NCI-H2196 (cell line): ENCODE results near the gene TSPAN32.
A peak's percentile ranks its signal among the peaks of the same experiment; 100 is the strongest.

Experiments
- DNase-seq: peaks from one replicate; lab custom pipeline; 2025; ENCODE audit not compliant: unreplicated experiment; lab: John Stamatoyannopoulos, UW

The TSPAN32 gene

DNA sequence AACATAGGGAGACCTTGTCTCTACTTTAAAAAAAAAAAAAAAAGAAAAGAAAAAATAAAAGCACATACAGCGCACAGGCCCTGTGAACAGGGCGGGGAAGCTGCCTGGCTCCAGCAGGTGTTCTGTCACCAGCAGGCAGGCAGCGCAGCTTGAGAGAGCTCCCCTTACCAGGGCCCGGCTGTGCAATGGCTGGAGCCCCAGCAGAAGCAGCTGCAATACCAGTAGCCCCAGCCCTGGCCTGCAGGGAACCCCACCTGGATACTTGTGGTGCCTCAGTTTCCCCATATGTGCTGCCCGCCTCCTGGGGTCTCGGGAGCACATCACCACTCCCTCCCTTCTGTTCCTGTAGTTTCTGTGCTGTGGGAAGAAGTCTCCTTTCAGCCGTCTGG lies 12.3 kb downstream of the TSPAN32 start:
- no peak for DNase-seq

- DNase-seq = peak; percentile 49
These were observed 12.9 kb downstream of the TSPAN32 start for GRCh38 chr11:2314525-2315394.

DNA sequence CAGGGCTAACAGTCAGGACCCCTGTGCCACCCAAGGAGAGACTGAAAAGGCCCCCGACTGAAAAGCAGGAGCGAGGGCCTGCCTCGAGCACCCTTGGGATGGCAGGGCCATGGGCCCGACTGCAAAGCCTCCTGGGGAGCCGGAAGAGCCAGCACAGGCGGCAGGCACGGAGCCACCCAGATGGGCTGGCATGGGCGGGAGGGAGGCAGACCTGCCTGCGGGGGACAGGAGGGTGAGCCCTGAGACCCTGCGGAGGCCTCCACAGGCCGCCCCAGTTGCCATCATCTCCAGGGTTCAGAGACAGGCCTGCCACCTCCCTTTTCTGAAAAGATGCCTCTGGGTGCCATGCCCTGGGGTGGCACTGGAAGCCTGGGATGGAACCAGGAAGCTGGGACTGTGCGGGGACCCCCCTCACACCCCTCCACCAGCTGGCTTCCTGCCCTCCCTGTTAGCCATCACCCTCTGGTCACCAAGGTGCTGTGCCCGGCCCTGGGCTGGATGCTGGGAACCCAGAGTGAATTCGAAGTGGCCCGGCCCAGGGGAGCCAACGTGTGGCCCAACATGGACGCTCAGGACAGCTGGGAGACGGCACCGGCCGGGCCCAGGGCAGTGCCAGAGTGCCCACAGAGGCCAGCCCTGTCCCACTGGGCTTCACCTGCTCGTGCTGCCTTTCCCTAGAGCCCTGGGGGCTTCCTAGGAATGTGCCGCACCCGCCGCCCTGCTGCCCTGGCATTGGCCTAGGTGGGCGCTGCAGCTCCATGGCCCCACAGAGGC lies 13.8 kb downstream of the TSPAN32 start:
- DNase-seq = no peak

GRCh38 chr11:2316169-2316962 lies 14.6 kb downstream of the TSPAN32 start:
- DNase-seq = no peak

DNA sequence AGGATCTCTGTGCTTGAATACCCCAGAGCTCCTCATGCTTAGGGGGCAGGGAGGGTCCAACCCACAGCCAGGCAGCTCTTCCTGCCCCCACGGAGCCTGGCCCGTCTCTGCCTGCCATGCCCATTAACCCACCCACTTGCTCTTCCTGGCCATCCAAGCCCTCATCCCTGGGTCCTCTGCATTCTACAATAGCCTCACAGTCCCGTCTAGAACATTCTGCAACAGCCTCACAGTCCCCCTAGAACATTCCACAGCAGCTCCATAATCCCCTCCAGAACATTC lies 15.1 kb downstream of the TSPAN32 start:
- no peak for DNase-seq

DNA sequence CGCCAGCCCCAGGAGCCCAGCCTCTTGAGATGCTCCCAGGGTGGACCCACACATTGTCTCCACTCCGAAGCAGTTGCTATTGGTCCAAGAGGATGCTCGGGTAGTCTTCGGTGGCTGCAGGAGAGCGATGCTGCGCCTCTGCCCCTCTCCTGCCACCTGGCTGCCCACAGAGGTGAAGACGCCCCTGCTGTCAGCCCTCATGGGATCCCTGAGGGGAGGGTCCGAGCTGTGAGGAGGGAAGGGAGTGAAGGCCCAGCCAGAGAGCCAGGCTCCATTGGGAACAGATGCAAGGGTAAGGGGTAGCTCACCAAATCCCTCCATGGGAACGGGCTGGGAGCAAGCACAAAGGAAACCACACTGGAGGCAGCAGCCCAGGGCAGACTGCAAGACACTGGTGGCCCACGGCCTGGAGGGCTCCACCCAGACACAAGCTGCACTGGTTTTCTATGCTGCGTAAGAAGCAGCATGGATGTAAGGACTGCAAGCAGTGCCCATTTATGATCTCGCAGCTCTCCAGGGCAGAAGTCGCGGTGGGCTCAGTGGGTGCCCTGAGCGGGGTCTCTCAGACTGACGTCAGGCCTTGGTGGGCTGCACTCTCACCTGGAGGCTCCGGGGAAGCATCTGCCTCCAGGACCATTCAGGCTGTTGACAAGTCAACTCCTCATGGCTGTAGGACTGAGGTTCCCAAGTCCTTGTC lies 15.7 kb downstream of the TSPAN32 start:
- DNase-seq = no peak

GRCh38 chr11:2318123-2318522 lies 16.3 kb downstream of the TSPAN32 start:
- DNase-seq = no peak

DNA sequence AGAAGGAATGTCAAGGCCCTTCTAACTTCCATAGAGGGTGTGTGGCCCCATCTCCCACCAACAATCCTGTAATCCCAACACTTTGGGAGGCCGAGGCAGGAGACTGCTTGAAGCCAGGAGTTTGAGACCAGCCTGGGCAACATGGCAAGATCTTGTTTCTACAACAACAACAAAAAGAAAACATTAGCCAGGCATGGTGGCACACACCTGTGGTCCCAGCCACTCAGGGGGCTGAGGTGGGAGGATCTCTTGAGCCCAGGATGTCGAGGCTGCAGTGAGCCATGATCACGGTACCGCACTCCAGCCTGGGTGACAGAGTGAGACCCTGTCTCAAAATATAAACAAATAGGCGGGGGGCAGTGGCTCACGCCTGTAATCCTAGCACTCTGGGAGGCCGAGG lies 16.9 kb downstream of the TSPAN32 start:
- DNase-seq = no peak

GRCh38 chr11:2319791-2320472 lies 18.1 kb downstream of the TSPAN32 start:
- no peak for DNase-seq

DNA sequence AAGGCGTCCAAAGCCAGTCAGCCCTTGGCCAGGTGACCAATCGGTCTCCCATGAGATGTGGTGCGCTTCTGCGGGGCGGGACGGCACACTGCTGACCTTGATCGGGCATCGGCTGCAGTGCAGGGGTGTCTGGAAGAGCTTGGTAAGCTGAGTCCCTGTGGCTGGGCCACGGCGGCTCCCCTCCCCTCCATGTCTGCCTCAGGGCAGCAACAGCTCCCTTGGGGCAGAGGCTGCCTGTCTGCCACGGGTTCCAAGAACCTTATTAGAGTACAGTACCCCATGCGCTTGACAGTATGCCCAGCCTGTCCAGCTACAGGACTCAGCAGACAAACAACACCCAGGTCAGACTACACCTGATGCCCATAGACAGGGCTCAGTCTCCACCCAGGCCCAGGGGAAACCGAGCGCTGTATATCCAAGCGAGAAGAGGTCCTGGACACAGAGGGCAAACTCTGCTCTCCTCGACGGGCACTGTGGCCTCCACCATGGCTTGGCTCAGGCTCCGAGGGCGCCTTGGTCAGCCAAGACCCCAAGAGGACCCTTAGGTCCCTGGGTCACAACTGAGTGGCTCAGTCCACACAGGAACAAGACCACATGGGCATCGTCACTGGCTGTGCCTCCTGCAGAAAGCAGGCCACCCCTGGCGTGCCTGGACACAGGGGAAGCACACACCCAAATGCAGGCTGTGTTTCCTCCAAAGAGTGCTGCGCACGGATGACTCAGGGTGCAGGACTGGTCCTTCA lies 18.9 kb downstream of the TSPAN32 start:
- no peak for DNase-seq

DNA sequence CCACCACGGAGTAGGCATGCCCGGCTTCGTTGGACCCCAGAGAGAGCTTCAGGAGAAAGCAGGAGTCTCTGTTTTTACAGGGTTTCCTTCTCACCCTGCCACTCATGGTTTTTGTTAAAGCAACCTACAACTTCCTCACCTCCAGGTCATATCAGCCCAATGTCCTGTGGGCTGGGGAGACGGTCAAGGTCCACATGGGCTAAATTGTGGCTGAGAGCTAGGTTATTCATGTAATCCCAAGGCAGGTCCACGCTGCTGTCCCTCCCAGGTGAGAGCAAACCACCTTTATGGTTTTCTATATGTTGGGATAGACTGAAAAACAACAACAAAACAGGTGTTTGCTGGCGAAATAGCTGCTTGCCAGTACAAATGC lies 19.5 kb downstream of the TSPAN32 start:
- no peak for DNase-seq

- DNase-seq = no peak
These were observed 23.3 kb downstream of the TSPAN32 start for GRCh38 chr11:2325123-2325522.

DNA sequence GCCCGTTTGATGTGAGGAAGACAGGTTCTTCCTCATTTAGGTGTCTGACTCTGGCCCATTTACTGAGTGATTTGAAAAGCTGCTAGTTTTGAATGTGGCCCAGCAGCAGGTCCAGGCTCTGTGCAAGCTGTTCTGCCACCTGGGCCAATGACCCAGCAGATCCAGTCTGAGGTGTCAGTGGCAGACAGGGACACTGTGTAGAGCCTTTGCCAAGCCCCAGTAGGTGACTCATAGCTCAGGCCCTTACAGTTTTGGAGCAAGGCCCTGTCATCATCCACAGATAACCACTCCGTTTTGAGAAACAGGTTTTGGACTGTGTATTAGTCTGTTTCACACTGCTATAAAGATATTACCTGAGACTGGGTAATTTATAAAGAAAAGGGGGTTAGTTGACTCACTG lies 23.9 kb downstream of the TSPAN32 start:
- DNase-seq = no peak

GRCh38 chr11:2327032-2327431 lies 25.2 kb downstream of the TSPAN32 start:
- no peak for DNase-seq

DNA sequence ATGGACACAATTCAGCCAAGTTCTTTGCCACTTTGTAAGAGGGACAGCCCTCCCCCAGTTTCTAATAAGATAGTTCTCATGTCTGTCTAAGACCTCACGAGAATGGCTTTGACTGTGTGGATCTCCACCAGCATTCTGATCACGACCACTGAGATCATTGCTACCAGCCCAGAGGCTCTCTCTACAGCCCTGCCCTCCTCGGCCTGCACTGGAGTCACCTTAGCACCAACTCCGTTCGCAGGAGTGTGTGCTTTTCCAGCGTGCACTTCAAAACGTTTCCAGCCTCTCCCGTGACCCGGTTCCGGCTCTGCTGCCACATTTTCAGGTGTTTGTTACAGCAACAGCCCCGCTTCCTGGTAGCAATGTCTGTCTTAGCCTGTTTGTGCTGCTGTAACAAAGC lies 26.2 kb downstream of the TSPAN32 start:
- no peak for DNase-seq

DNA sequence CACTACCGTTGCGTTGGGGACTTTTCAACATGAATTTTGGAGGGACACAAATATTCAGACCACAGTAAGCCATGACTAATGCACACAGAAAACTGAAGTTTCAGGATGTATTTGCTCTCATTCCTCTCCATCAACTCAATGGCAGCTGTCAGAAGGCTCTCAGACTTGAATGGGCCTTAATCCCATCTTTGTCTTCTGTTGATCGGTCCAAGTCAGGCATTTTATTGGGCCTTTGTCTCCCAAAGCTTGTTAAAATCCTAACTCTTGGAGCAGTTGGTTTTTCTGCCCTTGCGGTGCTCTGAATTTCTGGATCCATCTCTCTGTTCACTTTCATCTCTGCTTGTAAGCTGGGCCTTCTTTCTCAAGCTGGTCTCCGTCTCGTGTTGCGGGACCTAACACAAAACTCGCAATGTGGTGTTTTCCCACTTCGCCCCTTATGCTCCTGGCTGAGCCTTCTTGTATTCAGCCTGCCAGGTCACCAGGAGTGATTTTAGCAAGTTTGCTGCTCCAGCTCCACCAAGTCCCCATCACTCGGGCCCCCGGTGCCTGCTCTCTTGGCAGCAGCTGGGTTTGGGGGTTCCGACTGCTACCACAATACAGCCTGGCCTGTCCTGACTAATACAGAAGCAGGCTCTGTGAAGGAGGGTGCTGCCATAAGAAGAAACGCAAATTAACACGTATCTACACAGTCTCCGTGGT lies 27.0 kb downstream of the TSPAN32 start:
- DNase-seq = no peak

DNA sequence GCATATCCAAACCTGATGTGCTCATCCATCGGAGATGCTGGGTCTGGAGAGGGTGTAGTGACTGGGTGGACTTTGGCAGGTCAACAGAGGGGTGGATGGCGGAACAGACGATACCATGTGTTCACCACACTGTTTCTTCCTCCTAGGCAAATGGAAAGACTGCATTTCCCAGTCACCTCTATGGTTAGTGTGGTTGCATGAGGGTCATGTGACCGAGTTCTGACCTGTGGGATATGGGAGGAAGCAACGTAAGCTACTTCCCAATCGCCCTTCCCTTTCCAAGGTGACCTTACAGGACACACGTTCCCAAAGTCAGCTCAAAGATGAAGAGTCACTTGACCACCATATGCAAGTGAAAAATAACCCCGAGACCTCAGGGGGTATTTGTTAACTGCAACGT lies 27.7 kb downstream of the TSPAN32 start:
- DNase-seq = no peak

DNA sequence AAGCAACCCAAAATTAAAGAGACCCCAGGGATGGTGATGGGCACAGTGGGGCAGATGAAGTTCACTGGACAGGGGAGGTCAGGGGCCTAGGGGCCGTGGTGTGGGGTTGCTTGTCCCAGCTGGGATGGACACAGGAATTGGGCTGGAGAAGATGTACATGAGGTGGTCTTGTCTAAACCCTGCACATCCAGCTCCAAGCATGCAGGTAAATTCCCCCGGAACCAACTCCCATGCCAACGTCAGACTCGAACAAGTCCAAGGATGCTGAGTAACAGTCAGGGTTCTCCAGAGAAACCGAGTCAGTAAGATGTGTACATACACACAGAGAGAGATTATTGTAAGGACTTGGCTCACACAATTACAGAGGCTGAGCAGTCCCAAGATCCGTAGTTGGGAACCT lies 28.9 kb downstream of the TSPAN32 start:
- no peak for DNase-seq

- no peak for DNase-seq
These were observed 29.6 kb downstream of the TSPAN32 start for GRCh38 chr11:2331404-2331803.
